Activated CD8-positive, alpha-beta T cell treated with anti-CD3 and anti-CD28 coated beads, Interleukin-2, amount 10 ng/mL, durations not matched to agents 7 days and 5 days (primary cell): ENCODE measurements around the gene NUTF2. TPM values are rescaled to one million over a fixed set of nuclear protein-coding genes. Genes with fewer than 3 reads are reported as not detected.
"Not testable (repeated sequence)": the region's sequence is repeated elsewhere in the genome, so short reads cannot be mapped to it uniquely, and the experiment has no call there.

Source experiments
- ATAC-seq: fragments of 150-1000 bp; cut with Tn5 transposase; one replicate; pipeline ENCODE4 v1.10.0; 2021; ENCODE audit warnings: moderate library complexity
- CTCF ChIA-PET: fragments of 350-600 bp; sonication (Branson Sonifier 250); formaldehyde crosslinking; loops from one replicate; lab custom pipeline; 2021; ENCODE audit warnings: antibody characterized with exemption; lab: Charles Lee
- POLR2A ChIA-PET: fragments of 350-600 bp; sonication (Branson Sonifier 250); formaldehyde crosslinking; loops from one replicate; lab custom pipeline; 2021; ENCODE audit warnings: antibody characterized with exemption; lab: Charles Lee
- DNase-seq: peaks from one replicate; pipeline ENCODE4 v3.0.0-alpha.2; 2020
- H3K27ac Mint-ChIP-seq: one replicate; pipeline ENCODE4 v1.8.0; 2021; ENCODE audit warnings: mild to moderate bottlenecking, mixed read lengths
- H3K27me3 Mint-ChIP-seq: one replicate; pipeline ENCODE4 v1.8.0; 2021; ENCODE audit warnings: low read depth, mixed read lengths
- H3K36me3 Mint-ChIP-seq: one replicate; pipeline ENCODE4 v1.8.0; 2021; ENCODE audit warnings: low read depth, mixed read lengths
- H3K4me1 Mint-ChIP-seq: one replicate; pipeline ENCODE4 v1.8.0; 2021; ENCODE audit warnings: low read depth, mixed read lengths
- H3K4me3 Mint-ChIP-seq: one replicate; pipeline ENCODE4 v1.8.0; 2021; ENCODE audit warnings: mild to moderate bottlenecking, mixed read lengths
- H3K9me3 Mint-ChIP-seq: one replicate; pipeline ENCODE4 v1.8.0; 2022; ENCODE audit warnings: mixed read lengths; ENCODE audit not compliant: insufficient read depth
- total RNA-seq, 2 experiments: library from RNA; stranded (reverse); gene quantifications; one replicate each; pipeline ENCODE4 v1.2.3, GENCODE V29; 2021

Gene NUTF2
- total RNA-seq, 2 experiments from 2014 or later: 125 to 134 TPM

DNA sequence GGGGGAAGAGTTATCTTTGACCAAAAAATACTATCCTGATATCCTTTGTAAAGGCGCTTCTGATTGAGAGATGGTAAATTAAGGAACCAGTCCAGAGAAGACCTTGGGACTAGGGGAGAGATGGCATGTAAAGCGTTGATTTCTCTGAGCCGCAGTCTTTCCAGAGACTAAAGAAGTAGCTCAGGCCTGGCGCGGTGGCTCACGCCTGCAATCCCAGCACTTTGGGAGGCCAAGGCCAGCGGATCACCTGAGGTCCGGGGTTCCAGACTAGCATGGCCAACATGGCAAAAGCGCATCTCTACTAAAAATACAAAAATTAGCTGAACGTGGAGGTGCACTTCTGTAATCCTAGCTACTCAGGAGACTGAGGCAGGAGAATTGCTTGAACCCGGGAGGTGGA, 1.4 kb downstream of the NUTF2 start:
- ATAC-seq: no peak
- peaks cover 31% of the 10 kb centered on the region for H3K36me3 Mint-ChIP-seq
- H3K9me3 Mint-ChIP-seq: no peaks in the 10 kb centered on the region
- ChIA-PET CTCF (interaction anchor here (0.9 to 2.7 kb wide), 4 partner anchors 32 to 327 kb away, joined by 3 to 10 read pairs (median 5); no protein-coding TSS in a partner anchor), POLR2A (interaction anchor here (0.7 to 1.1 kb wide), 2 partner anchors 12 to 34 kb away, joined by 3 read pairs; no protein-coding TSS in a partner anchor)
- no peak overlapping the region for H3K27ac Mint-ChIP-seq
- peak overlapping the region; percentile 89 for H3K4me3 Mint-ChIP-seq
- peaks cover 46% of the 10 kb centered on the region for H3K4me1 Mint-ChIP-seq
- no peaks in the 10 kb centered on the region for H3K27me3 Mint-ChIP-seq
- no peak for DNase-seq

DNA sequence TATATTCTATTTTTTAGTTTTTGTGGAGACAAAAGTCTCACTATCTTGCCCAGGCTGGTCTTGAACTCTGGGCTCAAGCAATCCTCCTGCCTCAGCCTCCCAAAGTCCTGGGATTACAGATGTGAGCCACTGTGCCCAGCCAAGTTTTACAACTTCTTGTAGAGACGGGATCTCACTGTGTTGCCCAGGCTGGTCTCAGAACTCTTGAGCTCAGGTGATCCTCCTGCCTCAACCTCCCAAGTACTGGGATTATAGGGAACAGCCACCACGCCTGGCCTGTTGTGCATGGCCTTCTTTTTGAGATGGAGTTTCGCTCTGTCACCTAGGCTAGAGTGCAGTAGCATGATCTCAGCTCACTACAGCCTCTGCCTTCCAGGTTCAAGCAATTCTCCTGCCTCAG, 6.9 kb downstream of the NUTF2 start:
- Mint-ChIP-seq H3K27me3 (no peaks in the 10 kb centered on the region), H3K36me3 (peaks cover 10% of the 10 kb centered on the region), H3K4me1 (peaks cover 20% of the 10 kb centered on the region), H3K27ac (no peak overlapping the region), H3K9me3 (no peaks in the 10 kb centered on the region), H3K4me3 (no peak overlapping the region)
- CTCF ChIA-PET: interaction anchor here (1.3 kb wide), 1 partner anchor 11 kb away, joined by 3 read pairs; no protein-coding TSS in a partner anchor
- ATAC-seq: no peak
- POLR2A ChIA-PET: no interaction called here
- no peak for DNase-seq

DNA sequence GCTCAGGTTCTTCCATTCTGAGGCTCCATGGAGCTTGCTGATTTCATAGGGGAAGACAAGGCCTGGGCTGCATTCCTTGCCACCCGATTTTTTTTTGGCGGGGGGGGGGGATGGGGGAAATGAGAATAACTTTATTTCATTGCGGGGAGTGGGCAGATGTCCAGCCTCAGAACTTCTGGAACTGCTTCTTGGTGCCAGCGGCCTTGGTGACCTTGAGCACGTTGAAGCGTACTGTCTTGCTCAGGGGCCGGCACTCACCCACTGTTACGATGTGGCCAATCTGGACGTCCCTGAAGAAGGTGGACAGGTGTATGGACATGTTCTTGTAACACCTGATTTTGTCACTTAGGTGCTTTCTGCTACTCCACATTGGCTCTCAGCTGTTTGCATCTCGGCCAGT, 9.1 kb downstream of the NUTF2 start:
- Mint-ChIP-seq H3K27me3 (no peaks in the 10 kb centered on the region), H3K36me3 (peaks cover 8% of the 10 kb centered on the region), H3K4me1 (peaks cover 14% of the 10 kb centered on the region), H3K9me3 (no peaks in the 10 kb centered on the region), H3K27ac (no peak overlapping the region), H3K4me3 (no peak overlapping the region)
- CTCF ChIA-PET: interaction anchor here (1.0 to 1.8 kb wide), 3 partner anchors 11 to 39 kb away, joined by 3 to 7 read pairs (median 5); no protein-coding TSS in a partner anchor
- POLR2A ChIA-PET: interaction anchor here (1.5 kb wide), 1 partner anchor 23 kb away, joined by 3 read pairs; no protein-coding TSS in a partner anchor
- no peak for DNase-seq
- no peak for ATAC-seq

DNA sequence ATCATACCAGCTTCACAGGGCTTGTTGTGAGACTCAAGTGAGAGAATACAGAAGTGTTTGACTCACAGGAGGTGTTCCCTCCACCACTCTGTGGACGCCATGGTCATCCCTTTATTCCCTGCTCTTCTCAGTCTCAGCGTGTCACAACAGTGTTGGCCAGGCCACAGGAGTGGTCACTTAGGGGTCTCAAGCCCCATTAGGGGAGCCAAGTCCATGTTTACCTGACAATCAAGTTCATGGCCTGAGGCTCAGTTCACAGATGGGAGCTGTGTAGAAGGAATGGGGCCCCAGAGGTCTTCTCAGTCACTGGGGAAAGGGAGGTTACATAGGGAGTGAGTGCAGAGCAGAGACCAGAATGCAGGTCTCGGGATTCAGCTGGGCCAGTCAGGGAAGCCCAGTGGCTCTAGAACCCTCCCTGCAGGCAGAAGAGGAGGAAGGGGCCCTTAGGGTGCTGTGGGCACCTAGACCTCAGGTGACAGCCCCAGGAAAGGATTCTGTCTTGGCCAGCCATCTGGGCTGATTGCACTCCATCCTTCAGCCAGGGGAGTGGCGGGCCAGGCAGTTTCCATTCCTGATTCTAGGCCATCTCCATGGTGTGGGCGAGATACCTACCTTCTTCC, 10.3 kb downstream of the NUTF2 start:
- Mint-ChIP-seq H3K4me1 (peaks cover 16% of the 10 kb centered on the region), H3K36me3 (peaks cover 11% of the 10 kb centered on the region), H3K27me3 (no peaks in the 10 kb centered on the region), H3K9me3 (no peaks in the 10 kb centered on the region), H3K27ac (peak overlapping the region; percentile 23), H3K4me3 (no peak overlapping the region)
- no peak for DNase-seq
- ATAC-seq: no peak
- CTCF ChIA-PET: no interaction called here
- POLR2A ChIA-PET: no interaction called here

DNA sequence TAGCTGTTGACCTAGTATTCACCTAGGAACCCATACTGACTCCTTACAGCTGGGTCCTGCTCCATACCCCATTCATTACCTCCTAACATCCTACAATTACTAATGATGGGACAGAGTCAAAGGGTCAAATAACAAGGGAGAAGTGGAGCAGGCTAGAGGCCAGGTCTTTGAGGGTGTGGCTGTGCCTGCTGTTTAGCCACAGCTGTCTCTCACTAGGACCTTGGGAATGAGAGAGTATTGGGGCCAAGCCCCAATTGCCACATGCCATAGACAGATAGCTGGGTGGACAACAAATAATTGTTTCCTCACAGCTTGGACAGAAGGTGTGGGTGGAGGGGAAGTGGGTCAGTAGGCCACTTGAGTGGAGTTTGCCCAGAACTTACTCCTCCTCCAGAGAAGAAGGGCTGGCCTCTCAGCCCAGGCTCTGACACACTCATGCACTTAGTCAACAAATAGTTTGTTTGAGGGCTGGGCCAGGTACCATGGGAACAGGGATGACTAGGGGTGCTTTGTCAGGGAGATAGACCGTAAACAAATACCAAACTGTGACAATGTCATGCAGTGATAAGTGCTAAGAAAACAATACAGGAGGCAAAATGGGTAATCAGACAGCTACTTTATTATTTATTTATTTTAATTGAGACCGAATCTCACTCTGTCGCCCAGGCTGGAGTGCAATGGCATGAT, 11.0 kb downstream of the NUTF2 start:
- H3K27ac Mint-ChIP-seq: no peak overlapping the region
- no peak overlapping the region for H3K4me3 Mint-ChIP-seq
- peaks cover 11% of the 10 kb centered on the region for H3K36me3 Mint-ChIP-seq
- DNase-seq: no peak
- no peaks in the 10 kb centered on the region for H3K27me3 Mint-ChIP-seq
- no peaks in the 10 kb centered on the region for H3K9me3 Mint-ChIP-seq
- CTCF ChIA-PET: interaction anchor here (0.6 kb wide), 1 partner anchor 26 kb away, joined by 3 read pairs; no protein-coding TSS in a partner anchor
- peaks cover 16% of the 10 kb centered on the region for H3K4me1 Mint-ChIP-seq
- peak; percentile 72 for ATAC-seq
- POLR2A ChIA-PET: no interaction called here

DNA sequence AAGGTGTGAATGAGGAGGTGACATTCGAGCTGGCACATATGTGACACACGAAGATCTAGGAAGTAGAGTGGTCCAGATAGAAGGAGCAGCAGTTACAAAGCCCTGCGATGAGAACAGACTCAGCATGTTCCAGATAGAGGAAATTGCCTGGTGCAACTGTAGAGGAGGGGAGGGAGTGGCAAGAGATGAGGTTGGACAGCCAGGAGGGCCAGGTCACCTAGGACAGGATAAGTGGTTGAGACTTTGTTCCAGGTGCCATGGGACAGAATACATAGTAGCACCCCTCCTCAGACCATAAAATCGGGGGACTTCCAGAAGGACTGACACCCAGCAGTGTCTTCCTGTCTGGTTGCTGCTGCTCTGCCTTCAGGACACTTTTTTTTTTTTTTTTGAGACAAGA, 11.8 kb downstream of the NUTF2 start:
- H3K36me3 Mint-ChIP-seq: peaks cover 11% of the 10 kb centered on the region
- ATAC-seq (peak; percentile 12), DNase-seq (no peak)
- no peaks in the 10 kb centered on the region for H3K27me3 Mint-ChIP-seq
- H3K27ac Mint-ChIP-seq: peak overlapping the region; percentile 56
- H3K4me1 Mint-ChIP-seq: peaks cover 16% of the 10 kb centered on the region
- ChIA-PET CTCF (interaction anchor here (0.6 kb wide), 1 partner anchor 42 kb away, joined by 3 read pairs; no protein-coding TSS in a partner anchor), POLR2A (no interaction called here)
- no peak overlapping the region for H3K4me3 Mint-ChIP-seq
- H3K9me3 Mint-ChIP-seq: no peaks in the 10 kb centered on the region

DNA sequence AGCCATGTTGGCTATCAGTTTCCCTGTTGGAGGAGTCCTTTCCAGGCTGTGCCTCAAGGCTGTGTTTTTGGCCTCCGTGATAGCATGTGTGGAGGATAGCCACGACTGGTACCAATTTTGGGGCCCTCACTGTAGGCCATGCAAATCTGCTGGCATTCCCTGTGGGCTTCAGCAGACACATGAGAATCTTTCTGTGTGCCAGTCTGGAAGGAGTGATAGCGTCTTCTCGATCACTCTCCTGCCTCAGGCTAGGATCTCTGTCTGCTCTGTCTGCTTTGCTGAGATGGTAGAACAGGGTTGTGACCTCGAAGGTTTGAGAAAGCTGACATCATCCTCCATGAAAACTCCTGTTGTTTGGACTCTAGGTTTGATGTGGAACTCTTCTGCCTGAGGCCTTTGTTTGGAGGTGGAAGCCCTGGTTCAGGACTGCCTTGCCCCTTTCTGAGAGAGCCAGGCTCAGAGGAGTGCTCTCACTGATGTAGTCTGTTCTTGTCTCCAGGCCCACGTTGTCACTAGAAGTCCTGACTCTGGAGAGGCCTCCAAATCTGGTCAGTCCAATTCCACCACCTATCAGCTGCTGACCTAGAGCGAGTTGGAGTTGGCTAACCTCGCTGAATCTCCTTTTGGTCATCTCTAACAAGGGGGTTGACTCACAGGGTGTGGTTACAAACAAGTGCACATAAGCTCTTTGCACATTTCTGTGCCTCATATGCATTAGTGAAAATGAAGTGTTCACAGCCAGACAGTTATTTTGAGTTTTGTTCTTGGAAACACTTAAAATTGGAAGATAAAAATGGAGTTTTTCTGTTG, 14.1 kb downstream of the NUTF2 start:
- no peak for ATAC-seq
- Mint-ChIP-seq H3K27ac (no peak overlapping the region), H3K36me3 (peaks cover 9% of the 10 kb centered on the region), H3K4me1 (peaks cover 11% of the 10 kb centered on the region), H3K4me3 (no peak overlapping the region), H3K27me3 (no peaks in the 10 kb centered on the region), H3K9me3 (no peaks in the 10 kb centered on the region)
- no peak for DNase-seq
- CTCF ChIA-PET: interaction anchor here (1.4 to 3.4 kb wide), 3 partner anchors 9 to 44 kb away, joined by 3 to 19 read pairs (median 3); no protein-coding TSS in a partner anchor
- POLR2A ChIA-PET: interaction anchor here (0.7 to 1.0 kb wide), 2 partner anchors 12 to 55 kb away, joined by 3 read pairs; no protein-coding TSS in a partner anchor

DNA sequence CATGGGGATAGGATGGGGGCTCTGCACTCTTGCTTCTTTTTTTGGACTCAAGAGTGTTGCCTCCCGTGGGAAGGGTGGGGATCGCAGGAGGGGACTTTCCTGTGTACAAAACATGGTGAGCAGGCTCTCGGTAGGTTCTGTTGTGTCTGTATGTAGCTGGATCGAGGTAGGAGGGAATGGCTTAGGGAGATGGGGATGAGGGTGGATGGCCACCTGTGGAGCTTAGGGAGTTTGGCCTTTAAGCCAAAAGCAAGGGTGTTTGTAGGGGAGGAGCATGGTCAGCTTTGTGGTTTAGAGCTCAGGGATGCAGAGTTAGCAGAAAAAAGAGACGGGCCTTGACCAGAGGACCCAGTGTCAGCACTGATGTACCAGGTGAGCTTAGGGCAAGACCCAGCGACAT, 15.1 kb downstream of the NUTF2 start:
- no peaks in the 10 kb centered on the region for H3K9me3 Mint-ChIP-seq
- peaks cover 17% of the 10 kb centered on the region for H3K36me3 Mint-ChIP-seq
- H3K4me1 Mint-ChIP-seq: peaks cover 8% of the 10 kb centered on the region
- H3K27ac Mint-ChIP-seq: peak overlapping the region; percentile 26
- no peaks in the 10 kb centered on the region for H3K27me3 Mint-ChIP-seq
- DNase-seq (no peak), ATAC-seq (no peak)
- CTCF ChIA-PET: interaction anchor here (0.8 to 3.4 kb wide), 4 partner anchors 8 to 45 kb away, joined by 3 to 19 read pairs (median 8); partner anchors contain the start of gene EDC4
- POLR2A ChIA-PET: interaction anchor here (1.0 kb wide), 1 partner anchor 55 kb away, joined by 3 read pairs; the partner anchor contains the start of gene TSNAXIP1
- H3K4me3 Mint-ChIP-seq: no peak overlapping the region

DNA sequence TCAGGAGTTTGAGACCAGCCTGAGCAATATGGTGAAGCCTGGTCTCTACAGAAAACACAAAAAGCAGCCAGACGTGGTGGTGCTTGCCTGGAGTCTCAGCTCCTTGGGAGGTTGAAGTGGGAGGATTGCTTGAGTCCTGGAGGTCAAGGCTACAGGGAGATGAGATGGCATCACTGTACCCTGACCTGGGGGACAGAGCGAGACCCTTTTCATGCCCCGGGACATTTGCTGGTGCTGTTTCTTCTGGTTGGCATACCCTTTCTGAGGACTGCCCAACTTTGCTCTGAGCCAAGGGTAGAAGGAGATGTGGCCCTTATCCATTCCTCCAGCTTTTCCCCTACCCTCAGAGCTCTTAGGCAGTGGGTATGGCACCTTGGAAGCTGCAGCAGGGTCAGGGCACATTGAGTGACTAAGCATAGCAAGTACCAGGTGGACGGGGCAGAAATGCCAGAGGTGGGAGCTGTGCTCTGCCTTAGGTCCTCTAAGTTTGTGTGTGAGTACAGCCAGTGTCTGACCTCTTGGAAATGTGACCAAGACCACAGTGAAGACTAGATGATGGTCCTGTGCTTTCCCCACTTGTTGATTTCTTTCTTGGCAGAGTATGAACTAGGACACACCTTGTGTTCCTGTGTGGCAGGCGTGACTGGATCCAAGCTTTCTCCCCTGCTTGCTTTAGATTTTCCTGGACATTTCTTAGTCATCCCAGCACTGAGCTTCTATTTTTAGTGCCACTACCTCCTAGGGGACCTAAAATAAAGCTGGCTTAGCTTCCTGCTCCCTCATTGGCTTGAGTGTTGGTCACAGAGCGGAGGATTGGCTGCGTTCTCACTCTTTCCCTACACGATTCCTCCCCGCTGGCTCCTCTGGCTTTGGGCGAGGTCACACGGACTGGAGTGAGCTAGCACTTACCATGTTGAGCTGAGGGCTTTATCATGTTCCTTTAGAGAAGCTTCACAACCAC, 16.2 kb downstream of the NUTF2 start:
- Mint-ChIP-seq H3K4me1 (peaks cover 6% of the 10 kb centered on the region), H3K27ac (no peak overlapping the region), H3K4me3 (no peak overlapping the region), H3K9me3 (no peaks in the 10 kb centered on the region), H3K27me3 (no peaks in the 10 kb centered on the region), H3K36me3 (peaks cover 19% of the 10 kb centered on the region)
- DNase-seq (no peak), ATAC-seq (no peak)
- ChIA-PET POLR2A (interaction anchor here (1.0 kb wide), 1 partner anchor 56 kb away, joined by 3 read pairs; the partner anchor contains the start of gene TSNAXIP1), CTCF (interaction anchor here (0.8 to 3.4 kb wide), 6 partner anchors 8 to 342 kb away, joined by 3 to 19 read pairs (median 6); partner anchors contain the start of gene EDC4)

DNA sequence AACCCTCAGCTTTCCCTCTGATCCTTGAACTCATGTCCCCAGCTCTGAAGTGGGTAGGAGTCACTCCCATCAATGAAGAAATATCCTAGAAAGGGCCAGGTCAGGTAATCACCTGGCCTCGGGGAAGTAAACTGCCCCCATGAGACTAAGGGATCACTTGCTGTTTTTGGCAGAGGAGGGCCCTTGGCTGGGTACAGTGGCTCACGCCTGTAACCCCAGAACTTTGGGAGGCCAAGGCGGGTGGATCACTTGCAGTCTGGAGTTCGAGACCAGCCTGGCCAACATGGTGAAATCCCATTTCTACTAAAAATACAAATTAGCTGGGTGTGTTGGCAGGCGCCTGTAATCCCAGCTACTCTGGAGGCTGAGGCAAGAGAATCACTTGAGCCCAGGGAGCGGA, 17.3 kb downstream of the NUTF2 start:
- POLR2A ChIA-PET: not testable (repeated sequence)
- CTCF ChIA-PET: interaction anchor here (1.1 to 3.4 kb wide), 5 partner anchors 11 to 343 kb away, joined by 3 to 19 read pairs (median 7); no protein-coding TSS in a partner anchor

More for the DNA sequence above, 17.3 kb downstream of the NUTF2 start:
- not testable (repeated sequence) for H3K4me3 Mint-ChIP-seq, H3K27ac Mint-ChIP-seq, H3K4me1 Mint-ChIP-seq, H3K9me3 Mint-ChIP-seq, DNase-seq, ATAC-seq, H3K27me3 Mint-ChIP-seq
- peaks cover 22% of the 10 kb centered on the region for H3K36me3 Mint-ChIP-seq
